ENCODE data around the gene ENTHD1. TPM values are rescaled to one million over a fixed set of nuclear protein-coding genes. Genes with fewer than 3 reads are reported as not detected.

The ENTHD1 gene
- total and polyA plus RNA-seq, 8 donors: 0.02 TPM; not detected in 7

GRCh38 chr22:39731481-39731880 is 162.1 kb downstream of the ENTHD1 start:
- intact Hi-C loops (cut with DNase I): no loop called here
- H3K4me1 ChIP-seq: no peaks in the 10 kb centered on the region
- ATAC-seq: no peak
- DNase-seq: no peak
- no peak overlapping the region for H3K27ac ChIP-seq
- no peaks in the 10 kb centered on the region for H3K36me3 ChIP-seq
- H3K4me3 ChIP-seq: no peak overlapping the region
- WGBS, 2 donors: 76 to 78% methylated on average over 5 of the region's 5 CpGs
- H3K27me3 ChIP-seq: no peaks in the 10 kb centered on the region
- no peak for TF ChIP-seq CTCF (IDR thresholded peaks at IDR 0.05)
- H3K9me3 ChIP-seq: no peaks in the 10 kb centered on the region
- FAIRE-seq: no peak

- peak in 1 of 6 donors; percentile 33 for DNase-seq
These were observed 164.2 kb downstream of the ENTHD1 start for GRCh38 chr22:39729141-39729934.

DNA sequence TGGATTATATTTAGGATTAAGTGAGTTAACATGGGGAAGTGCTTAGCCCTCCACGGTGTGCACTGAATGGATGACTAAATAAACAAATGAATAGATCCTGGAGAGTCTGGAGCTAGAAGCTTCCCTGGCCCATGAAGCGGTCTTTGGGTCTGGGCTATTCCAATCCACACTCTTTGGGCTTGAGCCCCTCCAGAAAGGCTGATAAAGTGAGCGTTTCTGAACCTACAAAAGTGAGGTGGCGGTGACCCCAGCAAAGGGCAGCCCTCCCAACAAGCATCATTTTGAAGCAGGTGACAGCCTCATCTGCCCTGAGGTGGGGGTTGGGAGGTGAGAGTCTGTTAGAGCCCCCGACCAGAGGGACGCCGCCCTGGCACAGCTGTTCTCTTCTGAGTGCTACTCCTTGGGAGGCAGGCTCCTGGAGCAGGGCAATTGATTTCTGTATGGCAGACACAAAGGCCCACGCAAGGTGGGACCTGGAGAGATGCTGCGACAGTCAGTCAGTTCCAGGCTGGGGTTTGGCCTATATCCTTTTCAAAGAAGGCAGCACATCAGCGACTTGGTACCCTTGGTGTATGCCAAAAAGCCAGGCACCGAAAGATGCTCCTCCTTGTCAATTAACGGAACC is 165.2 kb downstream of the ENTHD1 start:
- no peaks in the 10 kb centered on the region for H3K4me1 ChIP-seq
- no peaks in the 10 kb centered on the region for H3K27me3 ChIP-seq
- TF ChIP-seq CTCF (IDR thresholded peaks at IDR 0.05): no peak
- 76 to 83% methylated on average over 12 of the region's 12 CpGs for WGBS, 2 donors
- ATAC-seq (no peak), FAIRE-seq (no peak), DNase-seq (peak in 1 of 6 donors; percentile 21)
- H3K9me3 ChIP-seq: no peaks in the 10 kb centered on the region
- H3K27ac ChIP-seq: no peak overlapping the region
- H3K36me3 ChIP-seq: no peaks in the 10 kb centered on the region
- no peak overlapping the region for H3K4me3 ChIP-seq
- intact Hi-C loops (cut with DNase I): no loop called here

More at GRCh38 chr22:39729141-39729934, 164.2 kb downstream of the ENTHD1 start:
- Histone ChIP-seq H3K9me3 (no peaks in the 10 kb centered on the region), H3K4me3 (no peak overlapping the region), H3K4me1 (no peaks in the 10 kb centered on the region), H3K27ac (no peak overlapping the region), H3K27me3 (no peaks in the 10 kb centered on the region), H3K36me3 (no peaks in the 10 kb centered on the region)
- intact Hi-C loops (cut with DNase I): no loop called here
- WGBS, 2 donors: 64 to 71% methylated on average over 13 of the region's 13 CpGs
- ATAC-seq (no peak), FAIRE-seq (no peak)
- TF ChIP-seq CTCF (IDR thresholded peaks at IDR 0.05): no peak

DNA sequence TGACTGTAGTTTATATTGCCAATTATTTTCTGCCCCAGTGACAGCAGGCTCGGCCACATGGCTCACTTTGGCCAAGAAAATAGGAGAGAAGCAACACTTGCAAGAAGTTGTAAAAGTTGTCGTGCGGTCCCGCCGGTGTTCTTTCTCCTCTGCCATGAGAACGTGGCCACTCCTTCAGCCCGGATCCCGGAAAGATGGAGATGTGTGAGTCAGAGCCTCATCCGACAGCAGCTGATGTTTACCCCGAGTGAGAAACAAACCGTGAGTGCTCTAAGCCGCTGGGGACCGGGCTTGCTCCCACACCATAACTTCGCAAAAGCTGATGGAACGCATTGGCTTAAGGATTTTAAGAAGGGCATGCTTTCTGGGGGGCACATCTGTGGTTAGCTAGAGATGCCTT is 166.0 kb downstream of the ENTHD1 start:
- DNase-seq (peak in 1 of 6 donors; percentile 27), ATAC-seq (no peak), FAIRE-seq (no peak)
- Histone ChIP-seq H3K9me3 (no peaks in the 10 kb centered on the region), H3K27me3 (no peaks in the 10 kb centered on the region), H3K4me1 (no peaks in the 10 kb centered on the region), H3K36me3 (no peaks in the 10 kb centered on the region), H3K4me3 (no peak overlapping the region), H3K27ac (no peak overlapping the region)
- TF ChIP-seq CTCF (IDR thresholded peaks at IDR 0.05): no peak
- intact Hi-C loops (cut with DNase I): no loop called here
- WGBS, 2 donors: 41 to 43% methylated on average over 15 of the region's 15 CpGs
